ENCODE data around the gene SPAG4.
A peak's percentile ranks its signal among the peaks of the same experiment; 100 is the strongest.

Gene SPAG4

GRCh38 chr20:35595901-35596300 is 19.7 kb upstream of the SPAG4 start:
- H4K12ac ChIP-seq (ENCODE audit: low read depth, low read length), result no peak overlapping the region
- H3K4me2 ChIP-seq (ENCODE audit: low read length), result no peak overlapping the region
- H4K91ac ChIP-seq (ENCODE audit: low read depth, low read length), result no peak overlapping the region
- no peak overlapping the region for H2BK12ac ChIP-seq (ENCODE audit: low read length)
- H3K79me1 ChIP-seq (ENCODE audit: low read length), result no peaks in the 10 kb centered on the region
- H3K4ac ChIP-seq (ENCODE audit: low read depth, low read length), result no peak overlapping the region
- H2BK120ac ChIP-seq (ENCODE audit: insufficient read depth, low read length, poor library complexity), result no peak overlapping the region
- no peak overlapping the region for H3K23ac ChIP-seq (ENCODE audit: low read length)
- no peaks in the 10 kb centered on the region for H3K36me3 ChIP-seq (ENCODE audit: control insufficient read depth in 1 of 2, insufficient read depth in 2 of 2, low read length in 2 of 2)
- DNase-seq, result peak; percentile 43 to 57
- H3K27me3 ChIP-seq (ENCODE audit: insufficient read depth, low read length), result peaks cover 10% of the 10 kb centered on the region
- no peak overlapping the region for H2BK5ac ChIP-seq (ENCODE audit: low read depth, low read length, poor library complexity)
- H4K8ac ChIP-seq (ENCODE audit: low read depth, low read length), result no peak overlapping the region
- no peak overlapping the region for H3K18ac ChIP-seq (ENCODE audit: low read length)
- no peak overlapping the region for H2AFZ ChIP-seq (ENCODE audit: insufficient read depth, low read length, poor library complexity)
- H3K9me3 ChIP-seq (ENCODE audit: insufficient read depth, low read depth, low read length), result no peaks in the 10 kb centered on the region
- no peak overlapping the region for H3K4me3 ChIP-seq (ENCODE audit: low read depth, low read length)
- H3K14ac ChIP-seq (ENCODE audit: low read length), result no peak overlapping the region
- no peak overlapping the region for H2AK5ac ChIP-seq (ENCODE audit: low read length)
- H3K27ac ChIP-seq (ENCODE audit: low read depth, low read length), result no peak overlapping the region
- H3K79me2 ChIP-seq (ENCODE audit: control insufficient read depth, insufficient read depth, low read length, poor library complexity), result no peaks in the 10 kb centered on the region
- H3K4me1 ChIP-seq (ENCODE audit: control insufficient read depth in 1 of 2, insufficient read depth in 2 of 2, low read length in 2 of 2), result peaks cover 0 to under 1% of the 10 kb centered on the region in 2 experiments
- H3K9ac ChIP-seq (ENCODE audit: low read length), result no peak overlapping the region
- 100% methylated on average over 2 of the region's 7 CpGs for WGBS (ENCODE audit: extremely low coverage, insufficient coverage, insufficient read length)

- Histone ChIP-seq H2BK12ac (ENCODE audit: low read length) (no peak overlapping the region), H3K18ac (ENCODE audit: low read length) (no peak overlapping the region), H3K27me3 (ENCODE audit: insufficient read depth, low read length) (peaks cover 22% of the 10 kb centered on the region), H3K4me1 (ENCODE audit: control insufficient read depth in 1 of 2, insufficient read depth in 2 of 2, low read length in 2 of 2) (peaks cover 9 to 11% of the 10 kb centered on the region in 2 experiments), H2AK5ac (ENCODE audit: low read length) (no peak overlapping the region), H3K4ac (ENCODE audit: low read depth, low read length) (no peak overlapping the region), H3K36me3 (ENCODE audit: control insufficient read depth in 1 of 2, insufficient read depth in 2 of 2, low read length in 2 of 2) (no peaks in the 10 kb centered on the region), H2BK5ac (ENCODE audit: low read depth, low read length, poor library complexity) (no peak overlapping the region), H3K79me2 (ENCODE audit: control insufficient read depth, insufficient read depth, low read length, poor library complexity) (no peaks in the 10 kb centered on the region), H2BK120ac (ENCODE audit: insufficient read depth, low read length, poor library complexity) (no peak overlapping the region), H3K14ac (ENCODE audit: low read length) (no peak overlapping the region), H3K9ac (ENCODE audit: low read length) (no peak overlapping the region), H3K23ac (ENCODE audit: low read length) (no peak overlapping the region), H4K12ac (ENCODE audit: low read depth, low read length) (no peak overlapping the region), H3K27ac (ENCODE audit: low read depth, low read length) (no peak overlapping the region), H3K4me2 (ENCODE audit: low read length) (no peak overlapping the region), H2AFZ (ENCODE audit: insufficient read depth, low read length, poor library complexity) (no peak overlapping the region), H3K4me3 (ENCODE audit: low read depth, low read length) (no peak overlapping the region), H4K91ac (ENCODE audit: low read depth, low read length) (no peak overlapping the region), H3K79me1 (ENCODE audit: low read length) (no peaks in the 10 kb centered on the region), H3K9me3 (ENCODE audit: insufficient read depth, low read depth, low read length) (no peaks in the 10 kb centered on the region), H4K8ac (ENCODE audit: low read depth, low read length) (no peak overlapping the region)
- no CpG with 5 or more reads among the region's 2 CpGs for WGBS (ENCODE audit: extremely low coverage, insufficient coverage, insufficient read length)
- no peak for DNase-seq
Measured at GRCh38 chr20:35597186-35597585, 18.4 kb upstream of the SPAG4 start.

GRCh38 chr20:35598476-35598875 is 17.2 kb upstream of the SPAG4 start:
- no peaks in the 10 kb centered on the region for H3K36me3 ChIP-seq (ENCODE audit: control insufficient read depth in 1 of 2, insufficient read depth in 2 of 2, low read length in 2 of 2)
- no CpG with 5 or more reads among the region's 7 CpGs for WGBS (ENCODE audit: extremely low coverage, insufficient coverage, insufficient read length)

GRCh38 chr20:35598899-35599775 is 16.5 kb upstream of the SPAG4 start:
- H3K36me3 ChIP-seq (ENCODE audit: control insufficient read depth in 1 of 2, insufficient read depth in 2 of 2, low read length in 2 of 2), result no peaks in the 10 kb centered on the region
- H3K27ac ChIP-seq (ENCODE audit: low read depth, low read length), result no peak overlapping the region
- H2BK12ac ChIP-seq (ENCODE audit: low read length), result no peak overlapping the region
- H2BK120ac ChIP-seq (ENCODE audit: insufficient read depth, low read length, poor library complexity), result no peak overlapping the region
- H4K91ac ChIP-seq (ENCODE audit: low read depth, low read length), result no peak overlapping the region
- peaks cover 9 to 11% of the 10 kb centered on the region in 2 experiments for H3K4me1 ChIP-seq (ENCODE audit: control insufficient read depth in 1 of 2, insufficient read depth in 2 of 2, low read length in 2 of 2)
- H2AFZ ChIP-seq (ENCODE audit: insufficient read depth, low read length, poor library complexity), result no peak overlapping the region
- H4K8ac ChIP-seq (ENCODE audit: low read depth, low read length), result no peak overlapping the region
- H3K14ac ChIP-seq (ENCODE audit: low read length), result no peak overlapping the region
- H3K79me2 ChIP-seq (ENCODE audit: control insufficient read depth, insufficient read depth, low read length, poor library complexity), result no peaks in the 10 kb centered on the region
- no peak overlapping the region for H2AK5ac ChIP-seq (ENCODE audit: low read length)
- H3K23ac ChIP-seq (ENCODE audit: low read length), result no peak overlapping the region
- no peak overlapping the region for H3K4me2 ChIP-seq (ENCODE audit: low read length)
- no peak overlapping the region for H3K18ac ChIP-seq (ENCODE audit: low read length)
- WGBS (ENCODE audit: extremely low coverage, insufficient coverage, insufficient read length), result no CpG with 5 or more reads among the region's 22 CpGs
- H3K9me3 ChIP-seq (ENCODE audit: insufficient read depth, low read depth, low read length), result peaks cover 5% of the 10 kb centered on the region
- H3K79me1 ChIP-seq (ENCODE audit: low read length), result no peaks in the 10 kb centered on the region
- peaks cover 25% of the 10 kb centered on the region for H3K27me3 ChIP-seq (ENCODE audit: insufficient read depth, low read length)
- DNase-seq, result no peak
- no peak overlapping the region for H4K12ac ChIP-seq (ENCODE audit: low read depth, low read length)
- H3K4me3 ChIP-seq (ENCODE audit: low read depth, low read length), result no peak overlapping the region
- no peak overlapping the region for H3K4ac ChIP-seq (ENCODE audit: low read depth, low read length)
- H3K9ac ChIP-seq (ENCODE audit: low read length), result no peak overlapping the region
- H2BK5ac ChIP-seq (ENCODE audit: low read depth, low read length, poor library complexity), result no peak overlapping the region

More at GRCh38 chr20:35598476-35598875, 17.2 kb upstream of the SPAG4 start:
- Histone ChIP-seq H3K79me1 (ENCODE audit: low read length) (no peaks in the 10 kb centered on the region), H3K18ac (ENCODE audit: low read length) (no peak overlapping the region), H3K79me2 (ENCODE audit: control insufficient read depth, insufficient read depth, low read length, poor library complexity) (no peaks in the 10 kb centered on the region), H2AFZ (ENCODE audit: insufficient read depth, low read length, poor library complexity) (no peak overlapping the region), H3K4me1 (ENCODE audit: control insufficient read depth in 1 of 2, insufficient read depth in 2 of 2, low read length in 2 of 2) (peaks cover 9 to 11% of the 10 kb centered on the region in 2 experiments), H3K4me3 (ENCODE audit: low read depth, low read length) (no peak overlapping the region), H2BK120ac (ENCODE audit: insufficient read depth, low read length, poor library complexity) (no peak overlapping the region), H3K9ac (ENCODE audit: low read length) (no peak overlapping the region), H2BK12ac (ENCODE audit: low read length) (no peak overlapping the region), H4K12ac (ENCODE audit: low read depth, low read length) (no peak overlapping the region), H3K27me3 (ENCODE audit: insufficient read depth, low read length) (peaks cover 25% of the 10 kb centered on the region), H3K9me3 (ENCODE audit: insufficient read depth, low read depth, low read length) (peaks cover 5% of the 10 kb centered on the region), H3K23ac (ENCODE audit: low read length) (no peak overlapping the region), H2BK5ac (ENCODE audit: low read depth, low read length, poor library complexity) (no peak overlapping the region), H3K4ac (ENCODE audit: low read depth, low read length) (no peak overlapping the region), H3K14ac (ENCODE audit: low read length) (no peak overlapping the region), H3K4me2 (ENCODE audit: low read length) (no peak overlapping the region), H2AK5ac (ENCODE audit: low read length) (no peak overlapping the region), H3K27ac (ENCODE audit: low read depth, low read length) (no peak overlapping the region), H4K91ac (ENCODE audit: low read depth, low read length) (no peak overlapping the region), H4K8ac (ENCODE audit: low read depth, low read length) (no peak overlapping the region)
- DNase-seq, result no peak
